HEK293 (cell line): ENCODE data around the gene GINS1.

Experiments used
- CTCF ChIA-PET: fragments of 350-600 bp; formaldehyde crosslinking; extraction: SDS; loops from one replicate; lab custom pipeline; 2021; ENCODE audit warnings: antibody characterized with exemption; lab: Yijun Ruan, JAX
- POLR2A ChIA-PET: fragments of 300-600 bp; formaldehyde crosslinking; extraction: SDS; loops from one replicate; lab custom pipeline; 2020; ENCODE audit warnings: antibody characterized with exemption, inconsistent platforms; lab: Yijun Ruan, JAX
- H3K27ac ChIP-seq: fragments of 200-500 bp; sonication (Bioruptor generic); 2 replicates; pipeline ENCODE4 v1.5.1; 2014; ENCODE audit warnings: low read depth, low read length, control low read depth, inconsistent platforms; ENCODE audit errors: extremely low read depth
- H3K36me3 ChIP-seq, 2 experiments: fragments of 200-500 bp in 1 of 2; sonication (Bioruptor generic) in 1 of 2; 1 replicate in 1 of 2; 2 replicates in 1 of 2; pipeline ENCODE4 v1.5.1; 2014 to 2017; ENCODE audit warnings: inconsistent platforms in 2 of 2, low read length in 2 of 2; ENCODE audit not compliant: control insufficient read depth in 2 of 2, insufficient read depth in 1 of 2
- H3K4me1 ChIP-seq: fragments of 200-500 bp; sonication (Bioruptor generic); 2 replicates; pipeline ENCODE4 v1.5.1; 2014; ENCODE audit warnings: mild to moderate bottlenecking, low read length, inconsistent platforms; ENCODE audit not compliant: control insufficient read depth, insufficient read depth
- H3K4me3 ChIP-seq: 2 replicates; pipeline ENCODE4 v1.5.1; 2011; ENCODE audit warnings: low read depth, mild to moderate bottlenecking, control low read depth, low read length, moderate library complexity
- H3K9me3 ChIP-seq: fragments of 200-500 bp; sonication (Bioruptor generic); 2 replicates; pipeline ENCODE4 v1.5.1; 2014; ENCODE audit warnings: low read depth, low read length, inconsistent platforms; ENCODE audit not compliant: control insufficient read depth, insufficient read depth
- HOXA7 ChIP-seq: sonication (generic); formaldehyde crosslinking; IDR thresholded peaks from 2 replicates; pipeline ENCODE4 v1.8.1; 2022; ENCODE audit warnings: missing genetic modification reagents, borderline replicate concordance
- IKZF3 ChIP-seq: fragments of 450-650 bp; IDR thresholded peaks from 2 replicates; pipeline ENCODE4 v1.5.0; 2018; ENCODE audit warnings: missing biosample characterization, mild to moderate bottlenecking, missing genetic modification characterization, moderate library complexity
- PBX3 ChIP-seq: sonication (generic); formaldehyde crosslinking; IDR thresholded peaks from 2 replicates; pipeline ENCODE4 v1.8.1; 2022; ENCODE audit warnings: mild to moderate bottlenecking, moderate library complexity, missing genetic modification reagents
- SCRT1 ChIP-seq: fragments of 450-650 bp; formaldehyde crosslinking; IDR thresholded peaks from 2 replicates; pipeline ENCODE4 v1.5.1; 2016; ENCODE audit warnings: missing biosample characterization, missing genetic modification characterization, borderline replicate concordance
- SCRT2 ChIP-seq: fragments of 450-650 bp; formaldehyde crosslinking; IDR thresholded peaks from 2 replicates; pipeline ENCODE4 v1.5.1; 2016; ENCODE audit warnings: missing biosample characterization, missing genetic modification characterization
- ZBTB17 ChIP-seq: fragments of 450-650 bp; formaldehyde crosslinking; IDR thresholded peaks from 2 replicates; pipeline ENCODE4 v1.5.1; 2016; ENCODE audit warnings: missing biosample characterization, missing genetic modification characterization
- ZFP37 ChIP-seq: fragments of 450-650 bp; formaldehyde crosslinking; IDR thresholded peaks from 2 replicates; pipeline ENCODE4 v1.5.1; 2016; ENCODE audit warnings: missing biosample characterization, missing genetic modification characterization
- ZNF214 ChIP-seq: fragments of 450-650 bp; formaldehyde crosslinking; IDR thresholded peaks from 2 replicates; pipeline ENCODE4 v1.5.1; 2017; ENCODE audit warnings: missing biosample characterization, mild to moderate bottlenecking, missing genetic modification characterization, borderline replicate concordance
- ZNF311 ChIP-seq: fragments of 450-650 bp; formaldehyde crosslinking; IDR thresholded peaks from 2 replicates; pipeline ENCODE4 v1.5.1; 2017; ENCODE audit warnings: missing biosample characterization, missing genetic modification characterization, borderline replicate concordance
- ZNF366 ChIP-seq: fragments of 450-650 bp; formaldehyde crosslinking; conservative IDR thresholded peaks from 2 replicates; pipeline ENCODE4 v1.5.1; 2016; ENCODE audit warnings: missing biosample characterization, missing genetic modification characterization
- ZNF501 ChIP-seq: fragments of 450-650 bp; formaldehyde crosslinking; IDR thresholded peaks from 2 replicates; pipeline ENCODE4 v1.5.1; 2016; ENCODE audit warnings: missing biosample characterization, missing genetic modification characterization
- ZNF555 ChIP-seq: fragments of 450-650 bp; formaldehyde crosslinking; conservative IDR thresholded peaks from 2 replicates; pipeline ENCODE4 v1.5.1; 2017; ENCODE audit warnings: missing biosample characterization, mild to moderate bottlenecking, missing genetic modification characterization, inconsistent platforms
- ZNF626 ChIP-seq: fragments of 450-650 bp; sonication (Bioruptor Pico); formaldehyde crosslinking; IDR thresholded peaks from 2 replicates; pipeline ENCODE4 v1.5.1; 2018; ENCODE audit warnings: missing biosample characterization, missing genetic modification characterization, inconsistent platforms
- ZNF629 ChIP-seq: fragments of 450-650 bp; formaldehyde crosslinking; IDR thresholded peaks from 2 replicates; pipeline ENCODE4 v1.5.1; 2017; ENCODE audit warnings: missing biosample characterization, missing genetic modification characterization
- ZNF664 ChIP-seq: fragments of 450-650 bp; formaldehyde crosslinking; IDR thresholded peaks from 2 replicates; pipeline ENCODE4 v1.5.1; 2016; ENCODE audit warnings: missing biosample characterization, missing genetic modification characterization
- ZNF701 ChIP-seq: fragments of 450-650 bp; formaldehyde crosslinking; IDR thresholded peaks from 2 replicates; pipeline ENCODE4 v1.5.1; 2016; ENCODE audit warnings: missing biosample characterization, missing genetic modification characterization
- TF ChIP-seq, protein P1 (sequence below): fragments of 450-650 bp; formaldehyde crosslinking; conservative IDR thresholded peaks from 2 replicates; pipeline ENCODE4 v1.5.1; 2016; ENCODE audit warnings: low read depth, missing biosample characterization, missing genetic modification characterization
- TF ChIP-seq, protein P2 (sequence below): fragments of 450-650 bp; formaldehyde crosslinking; IDR thresholded peaks from 2 replicates; pipeline ENCODE4 v1.5.1; 2016; ENCODE audit warnings: missing biosample characterization, missing genetic modification characterization, low read depth

GINS1 gene

DNA sequence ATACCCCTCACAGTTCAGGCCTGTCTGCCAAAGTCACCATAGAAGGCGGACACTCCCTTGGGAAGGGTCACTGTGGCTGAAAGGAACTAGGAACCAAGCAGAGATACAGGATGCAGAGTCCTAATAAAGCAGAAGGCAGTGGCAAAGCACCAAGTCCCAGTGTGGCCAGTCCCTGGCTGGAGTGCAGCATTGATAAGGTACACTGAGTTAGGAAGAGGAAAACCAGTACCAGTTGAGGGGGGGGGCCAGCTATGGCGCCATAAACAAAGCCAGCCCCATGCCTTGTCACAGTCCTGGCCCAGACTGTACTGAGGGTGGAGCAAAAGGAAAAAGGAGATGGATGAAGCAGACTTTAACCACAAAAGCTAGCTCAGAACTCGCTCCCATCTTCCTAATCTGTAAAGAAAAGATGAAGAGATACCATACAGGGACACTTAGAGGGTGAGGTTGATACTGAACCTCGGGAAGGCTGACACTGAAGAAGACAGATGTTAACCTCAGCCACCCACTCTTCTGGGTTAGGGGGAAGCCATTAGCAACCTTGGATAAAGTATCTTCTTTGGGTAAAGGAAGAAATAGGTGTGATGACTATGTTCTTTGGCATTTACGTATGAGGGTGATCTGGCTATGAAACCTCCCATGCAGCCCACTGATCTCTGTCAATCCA, 24.6 kb upstream of the GINS1 start (continued):
- no peak for TF ChIP-seq HOXA7 (CRISPR knock-in tag)
- no peak for TF ChIP-seq ZNF214 (tag by site-specific recombination)
- TF ChIP-seq PBX3 (CRISPR knock-in tag) = no peak

GRCh38 chr20:25389401-25389857, 18.0 kb upstream of the GINS1 start:
- H3K9me3 ChIP-seq = no peaks in the 10 kb centered on the region
- TF ChIP-seq ZBTB17 = 0 out of 2 replicates have a peak, but pooled peaks have one; percentile 52
- TF ChIP-seq ZNF501 (tag by site-specific recombination) = no peak
- no peak for TF ChIP-seq ZNF664
- TF ChIP-seq SCRT2 (tag by site-specific recombination) = no peak
- 0 out of 2 replicates have a peak, but pooled peaks have one; percentile 21 for TF ChIP-seq ZNF366 (tag by site-specific recombination)
- no peak for TF ChIP-seq ZNF701 (tag by site-specific recombination)
- TF ChIP-seq IKZF3 (tag by site-specific recombination) = 0 out of 2 replicates have a peak, but pooled peaks have one; percentile 11
- TF ChIP-seq ZNF629 (tag by site-specific recombination) = 0 out of 2 replicates have a peak, but pooled peaks have one; percentile 15
- TF ChIP-seq ZFP37 (tag by site-specific recombination) = 0 out of 2 replicates have a peak, but pooled peaks have one; percentile 12
- TF ChIP-seq ZNF626 = no peak
- TF ChIP-seq SCRT1 (tag by site-specific recombination) = no peak
- TF ChIP-seq, protein P1, sequence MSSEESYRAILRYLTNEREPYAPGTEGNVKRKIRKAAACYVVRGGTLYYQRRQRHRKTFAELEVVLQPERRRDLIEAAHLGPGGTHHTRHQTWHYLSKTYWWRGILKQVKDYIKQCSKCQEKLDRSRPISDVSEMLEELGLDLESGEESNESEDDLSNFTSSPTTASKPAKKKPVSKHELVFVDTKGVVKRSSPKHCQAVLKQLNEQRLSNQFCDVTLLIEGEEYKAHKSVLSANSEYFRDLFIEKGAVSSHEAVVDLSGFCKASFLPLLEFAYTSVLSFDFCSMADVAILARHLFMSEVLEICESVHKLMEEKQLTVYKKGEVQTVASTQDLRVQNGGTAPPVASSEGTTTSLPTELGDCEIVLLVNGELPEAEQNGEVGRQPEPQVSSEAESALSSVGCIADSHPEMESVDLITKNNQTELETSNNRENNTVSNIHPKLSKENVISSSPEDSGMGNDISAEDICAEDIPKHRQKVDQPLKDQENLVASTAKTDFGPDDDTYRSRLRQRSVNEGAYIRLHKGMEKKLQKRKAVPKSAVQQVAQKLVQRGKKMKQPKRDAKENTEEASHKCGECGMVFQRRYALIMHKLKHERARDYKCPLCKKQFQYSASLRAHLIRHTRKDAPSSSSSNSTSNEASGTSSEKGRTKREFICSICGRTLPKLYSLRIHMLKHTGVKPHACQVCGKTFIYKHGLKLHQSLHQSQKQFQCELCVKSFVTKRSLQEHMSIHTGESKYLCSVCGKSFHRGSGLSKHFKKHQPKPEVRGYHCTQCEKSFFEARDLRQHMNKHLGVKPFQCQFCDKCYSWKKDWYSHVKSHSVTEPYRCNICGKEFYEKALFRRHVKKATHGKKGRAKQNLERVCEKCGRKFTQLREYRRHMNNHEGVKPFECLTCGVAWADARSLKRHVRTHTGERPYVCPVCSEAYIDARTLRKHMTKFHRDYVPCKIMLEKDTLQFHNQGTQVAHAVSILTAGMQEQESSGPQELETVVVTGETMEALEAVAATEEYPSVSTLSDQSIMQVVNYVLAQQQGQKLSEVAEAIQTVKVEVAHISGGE (tag by site-specific recombination) = 0 out of 2 replicates have a peak, but pooled peaks have one; percentile 10
- no peak for TF ChIP-seq ZNF311 (tag by site-specific recombination)
- TF ChIP-seq ZNF555 = no peak
- TF ChIP-seq, protein P2, sequence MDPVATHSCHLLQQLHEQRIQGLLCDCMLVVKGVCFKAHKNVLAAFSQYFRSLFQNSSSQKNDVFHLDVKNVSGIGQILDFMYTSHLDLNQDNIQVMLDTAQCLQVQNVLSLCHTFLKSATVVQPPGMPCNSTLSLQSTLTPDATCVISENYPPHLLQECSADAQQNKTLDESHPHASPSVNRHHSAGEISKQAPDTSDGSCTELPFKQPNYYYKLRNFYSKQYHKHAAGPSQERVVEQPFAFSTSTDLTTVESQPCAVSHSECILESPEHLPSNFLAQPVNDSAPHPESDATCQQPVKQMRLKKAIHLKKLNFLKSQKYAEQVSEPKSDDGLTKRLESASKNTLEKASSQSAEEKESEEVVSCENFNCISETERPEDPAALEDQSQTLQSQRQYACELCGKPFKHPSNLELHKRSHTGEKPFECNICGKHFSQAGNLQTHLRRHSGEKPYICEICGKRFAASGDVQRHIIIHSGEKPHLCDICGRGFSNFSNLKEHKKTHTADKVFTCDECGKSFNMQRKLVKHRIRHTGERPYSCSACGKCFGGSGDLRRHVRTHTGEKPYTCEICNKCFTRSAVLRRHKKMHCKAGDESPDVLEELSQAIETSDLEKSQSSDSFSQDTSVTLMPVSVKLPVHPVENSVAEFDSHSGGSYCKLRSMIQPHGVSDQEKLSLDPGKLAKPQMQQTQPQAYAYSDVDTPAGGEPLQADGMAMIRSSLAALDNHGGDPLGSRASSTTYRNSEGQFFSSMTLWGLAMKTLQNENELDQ (tag by site-specific recombination) = no peak
- TF ChIP-seq, all 188 proteins: peak for 6
- Histone ChIP-seq H3K4me1 (peaks cover 2% of the 10 kb centered on the region; the same call in 1 of the 2 replicates), H3K27ac (peak overlapping the region; percentile 93), H3K36me3 (peaks cover 0 to 8% of the 10 kb centered on the region in 2 experiments; a peak in 2 of 3 replicates), H3K4me3 (peak overlapping the region; percentile 99)
- CTCF ChIA-PET = no interaction called here
- POLR2A ChIA-PET = interaction anchor here (0.6 to 0.7 kb wide), 2 partner anchors 18 to 191 kb away, joined by 3 read pairs; no protein-coding TSS in a partner anchor
